H1 (cell line): Measurements from ENCODE around the gene ZSWIM6. TPM values are rescaled to one million over a fixed set of nuclear protein-coding genes. Genes with fewer than 3 reads are reported as not detected.

ENCODE experiments used
- CTCF ChIA-PET: fragments of 300-600 bp; sonication (Branson Sonifier 250); formaldehyde crosslinking; loops from one replicate; lab custom pipeline; 2021; ENCODE audit not compliant: partially characterized antibody; lab: Charles Lee
- POLR2A ChIA-PET: fragments of 300-600 bp; sonication (Branson Sonifier 250); formaldehyde crosslinking; loops from one replicate; lab custom pipeline; 2021; ENCODE audit warnings: inconsistent platforms; ENCODE audit not compliant: partially characterized antibody; lab: Charles Lee
- DNase-seq, 2 experiments: peaks; one replicate each; pipeline versions ENCODE4 v3.0.0 to v3.0.0-alpha.2; 2010 to 2022; ENCODE audit warnings: low spot score in 2 of 2, low read depth in 1 of 2, mixed read lengths in 1 of 2
- FAIRE-seq: peaks from 2 replicates; lab custom pipeline; 2011; peaks lifted over from hg19 to GRCh38; lab: Jason Lieb, UNC
- H2AFZ ChIP-seq: 2 replicates; pipeline ENCODE4 v1.8.1; 2012; ENCODE audit warnings: low read length, inconsistent platforms
- H2AK5ac ChIP-seq: 2 replicates; pipeline ENCODE4 v1.6.1; 2013; ENCODE audit warnings: low read depth, low read length
- H2BK120ac ChIP-seq: replicated peaks from 2 replicates; pipeline ENCODE3; 2013; ENCODE audit warnings: low read depth, low read length, inconsistent platforms
- H2BK12ac ChIP-seq: 2 replicates; pipeline ENCODE4 v1.6.1; 2013; ENCODE audit warnings: low read depth, low read length
- H2BK15ac ChIP-seq: 2 replicates; pipeline ENCODE4 v1.6.1; 2013; ENCODE audit warnings: low read length
- H2BK20ac ChIP-seq: 2 replicates; pipeline ENCODE4 v1.6.1; 2013; ENCODE audit warnings: low read length
- H2BK5ac ChIP-seq: 2 replicates; pipeline ENCODE4 v1.6.1; 2013; ENCODE audit warnings: low read depth, low read length
- H3K14ac ChIP-seq: 2 replicates; pipeline ENCODE4 v1.6.1; 2013; ENCODE audit warnings: inconsistent platforms; ENCODE audit not compliant: insufficient read length
- H3K18ac ChIP-seq: 2 replicates; pipeline ENCODE4 v1.6.1; 2013; ENCODE audit warnings: low read length; ENCODE audit errors: extremely low read depth
- H3K23ac ChIP-seq: 2 replicates; pipeline ENCODE4 v1.6.1; 2013; ENCODE audit warnings: inconsistent platforms; ENCODE audit not compliant: insufficient read length
- H3K23me2 ChIP-seq: 2 replicates; pipeline ENCODE4 v1.6.1; 2013; ENCODE audit warnings: low read depth, low read length
- H3K27ac ChIP-seq: 2 replicates; pipeline ENCODE4 v1.6.1; 2011; ENCODE audit warnings: low read depth, low read length, inconsistent platforms
- H3K27me3 ChIP-seq, 4 experiments: replicated peaks in 1 of 4; 1 replicate in 1 of 4; 2 replicates in 3 of 4; pipeline versions ENCODE4 v1.6.1 to v1.8.1; 2011 to 2013; ENCODE audit warnings: low read length in 3 of 4, mild to moderate bottlenecking in 3 of 4, inconsistent platforms in 2 of 4, mixed read lengths in 2 of 4, moderate library complexity in 1 of 4; ENCODE audit not compliant: control insufficient read depth in 3 of 4, insufficient read depth in 3 of 4; ENCODE audit errors: extremely low read depth in 1 of 4
- H3K36me3 ChIP-seq, 4 experiments: 2 replicates each; pipeline versions ENCODE4 v1.6.1 to v1.8.1; 2011 to 2013; ENCODE audit warnings: mild to moderate bottlenecking in 4 of 4, low read length in 3 of 4, moderate library complexity in 2 of 4, control low read depth in 1 of 4, inconsistent platforms in 1 of 4; ENCODE audit not compliant: insufficient read depth in 4 of 4, control insufficient read depth in 2 of 4
- H3K4ac ChIP-seq: replicated peaks from 2 replicates; pipeline ENCODE3; 2013; ENCODE audit warnings: low read length, low read depth, mixed read lengths, inconsistent platforms; ENCODE audit not compliant: insufficient read length
- H3K4me1 ChIP-seq, 4 experiments: replicated peaks in 1 of 4; 1 replicate in 1 of 4; 2 replicates in 3 of 4; pipeline versions ENCODE4 v1.6.1 to v1.8.1; 2011 to 2013; ENCODE audit warnings: low read length in 3 of 4, inconsistent platforms in 2 of 4, mixed read lengths in 1 of 4; ENCODE audit not compliant: insufficient read depth in 4 of 4, control insufficient read depth in 3 of 4
- H3K4me2 ChIP-seq, 2 experiments: 2 replicates each; pipeline versions ENCODE4 v1.6.1 to v1.8.1; 2011 to 2013; ENCODE audit warnings: low read depth in 2 of 2, low read length in 2 of 2, control low read depth in 1 of 2, inconsistent platforms in 1 of 2, mild to moderate bottlenecking in 1 of 2; ENCODE audit not compliant: insufficient read depth in 1 of 2
- H3K4me3 ChIP-seq, 4 experiments: fragments of 200-600, 300-600 bp in 1 of 4; sonication (generic), shearing (Covaris generic), sonication (Bioruptor Twin) in 1 of 4; 2 replicates each; pipeline versions ENCODE4 v1.5.1 to v1.8.1; 2011 to 2016; ENCODE audit warnings: low read length in 4 of 4, low read depth in 3 of 4, control low read depth in 2 of 4, inconsistent platforms in 2 of 4, mild to moderate bottlenecking in 2 of 4, mixed read lengths in 1 of 4, moderate library complexity in 1 of 4; ENCODE audit not compliant: insufficient read depth in 2 of 4; ENCODE audit errors: extremely low read depth in 1 of 4
- H3K56ac ChIP-seq: replicated peaks from 2 replicates; pipeline ENCODE3; 2013; ENCODE audit warnings: low read depth, mild to moderate bottlenecking, mixed read lengths, low read length, inconsistent platforms; ENCODE audit not compliant: insufficient read length
- H3K79me1 ChIP-seq: 2 replicates; pipeline ENCODE4 v1.6.1; 2013; ENCODE audit warnings: low read depth, low read length, control low read depth
- H3K79me2 ChIP-seq, 2 experiments: 2 replicates each; pipeline versions ENCODE4 v1.6.1 to v1.8.1; 2012 to 2013; ENCODE audit warnings: low read length in 2 of 2, mild to moderate bottlenecking in 2 of 2, inconsistent platforms in 1 of 2; ENCODE audit not compliant: insufficient read depth in 2 of 2, control insufficient read depth in 1 of 2
- H3K9ac ChIP-seq, 4 experiments: replicated peaks in 1 of 4; 1 replicate in 1 of 4; 2 replicates in 3 of 4; pipeline versions ENCODE4 v1.6.1 to v1.8.1; 2011 to 2013; ENCODE audit warnings: low read depth in 3 of 4, low read length in 3 of 4, control low read depth in 2 of 4, mild to moderate bottlenecking in 2 of 4, moderate library complexity in 2 of 4, inconsistent platforms in 1 of 4; ENCODE audit errors: extremely low read depth in 1 of 4
- H3K9me3 ChIP-seq, 2 experiments: 2 replicates each; pipeline versions ENCODE4 v1.6.1 to v1.8.1; 2012 to 2013; ENCODE audit warnings: mild to moderate bottlenecking in 2 of 2, moderate library complexity in 2 of 2, control low read depth in 1 of 2, inconsistent platforms in 1 of 2, low read depth in 1 of 2, low read length in 1 of 2, mixed read lengths in 1 of 2; ENCODE audit not compliant: insufficient read depth in 2 of 2
- H4K20me1 ChIP-seq, 2 experiments: replicated peaks in 1 of 2; 2 replicates each; pipeline versions ENCODE3 to v1.8.1; 2011 to 2013; ENCODE audit warnings: inconsistent platforms in 2 of 2, low read length in 2 of 2, mild to moderate bottlenecking in 1 of 2; ENCODE audit not compliant: insufficient read depth in 2 of 2, control insufficient read depth in 1 of 2
- H4K5ac ChIP-seq: 2 replicates; pipeline ENCODE4 v1.6.1; 2013; ENCODE audit warnings: low read length, low read depth, mixed read lengths, inconsistent platforms; ENCODE audit not compliant: insufficient read length
- H4K8ac ChIP-seq: 2 replicates; pipeline ENCODE4 v1.8.0; 2013; ENCODE audit warnings: mild to moderate bottlenecking, moderate library complexity, low read length, inconsistent platforms; ENCODE audit not compliant: insufficient read depth; ENCODE audit errors: extremely low read depth
- H4K91ac ChIP-seq: replicated peaks from 2 replicates; pipeline ENCODE3; 2013; ENCODE audit warnings: low read length, mixed read lengths, inconsistent platforms; ENCODE audit not compliant: insufficient read length
- BACH1 ChIP-seq: IDR thresholded peaks from 2 replicates; pipeline ENCODE4 v1.6.1; 2012; ENCODE audit warnings: low read length, improper control_type of control experiment
- BRCA1 ChIP-seq: IDR thresholded peaks from 2 replicates; pipeline ENCODE4 v1.6.1; 2012; ENCODE audit warnings: low read depth, low read length, improper control_type of control experiment
- HDAC6 ChIP-seq: IDR thresholded peaks from one replicate; pipeline ENCODE4 v1.7.1; 2012; ENCODE audit warnings: low read depth, mild to moderate bottlenecking, inconsistent platforms, low read length, moderate library complexity
- KDM4A ChIP-seq: IDR thresholded peaks from one replicate; pipeline ENCODE4 v1.7.1; 2012; ENCODE audit warnings: low read depth, mild to moderate bottlenecking, moderate library complexity, low read length, inconsistent platforms; ENCODE audit not compliant: severe bottlenecking
- KDM5A ChIP-seq: fragments of 200-600 bp; IDR thresholded peaks from 2 replicates; pipeline ENCODE4 v1.7.1; 2012; ENCODE audit warnings: mild to moderate bottlenecking, low read length, inconsistent platforms, mixed read lengths
- MAFK ChIP-seq: IDR thresholded peaks from 2 replicates; pipeline ENCODE4 v1.6.1; 2012; ENCODE audit warnings: low read depth, mild to moderate bottlenecking, improper control_type of control experiment, low read length
- RAD21 ChIP-seq, 2 experiments: IDR thresholded peaks in 1 of 2; conservative IDR thresholded peaks in 1 of 2; 2 replicates each; pipeline ENCODE4 v1.6.1; 2011; ENCODE audit warnings: low read depth in 2 of 2, low read length in 2 of 2, improper control_type of control experiment in 1 of 2, inconsistent platforms in 1 of 2, mild to moderate bottlenecking in 1 of 2, moderate library complexity in 1 of 2
- RBBP5 ChIP-seq: IDR thresholded peaks from 2 replicates; pipeline ENCODE4 v1.7.1; 2012; ENCODE audit warnings: low read depth, mild to moderate bottlenecking, inconsistent platforms, low read length, moderate library complexity, borderline replicate concordance
- SIX5 ChIP-seq: IDR thresholded peaks from 2 replicates; pipeline ENCODE4 v1.6.1; 2011; ENCODE audit warnings: mild to moderate bottlenecking, low read depth, low read length
- SP2 ChIP-seq: IDR thresholded peaks from 2 replicates; pipeline ENCODE4 v1.6.1; 2012; ENCODE audit warnings: mild to moderate bottlenecking, low read length, inconsistent platforms
- SRF ChIP-seq: IDR thresholded peaks from 2 replicates; pipeline ENCODE4 v1.6.1; 2011; ENCODE audit warnings: mild to moderate bottlenecking, low read depth, low read length, moderate library complexity
- TCF12 ChIP-seq: IDR thresholded peaks from 2 replicates; pipeline ENCODE4 v1.6.1; 2011; ENCODE audit warnings: low read depth, mild to moderate bottlenecking, low read length
- YY1 ChIP-seq: IDR thresholded peaks from 2 replicates; pipeline ENCODE4 v1.6.1; 2011; ENCODE audit warnings: low read depth, mild to moderate bottlenecking, low read length
- WGBS, 2 experiments: shearing (Covaris generic) in 1 of 2; methylation state at CpG; one replicate each; pipeline versions ENCODE4 v1.1.6 to v1.1.7; 2013 to 2015; ENCODE audit warnings: low lambda C conversion rate in 2 of 2, mixed read lengths in 2 of 2, inconsistent platforms in 1 of 2, low coverage in 1 of 2, missing lambda C conversion rate in 1 of 2; ENCODE audit not compliant: insufficient replicate concordance in 2 of 2, insufficient coverage in 1 of 2, insufficient read length in 1 of 2; ENCODE audit errors: extremely low coverage in 1 of 2, missing lambda C conversion rate in 1 of 2; 5-methylcytosine and 5-hydroxymethylcytosine counted together
- polyA plus RNA-seq, 7 experiments: library from polyadenylated mRNA; depleted of rRNA in 3 of 7; stranded (reverse) in 5 of 7; unstranded in 2 of 7; fragments of >200 nt in 5 of 7; fragments of 200-250 nt in 2 of 7; gene quantifications; 1 replicate in 5 of 7; 2 replicates in 1 of 7; 4 replicates in 1 of 7; pipeline versions ENCODE4 v1.2.1 to v1.2.3, GENCODE V29; 2011 to 2013; ENCODE audit warnings: missing spikeins in 2 of 7, mixed read lengths in 2 of 7
- total RNA-seq: library from RNA; stranded (reverse); fragmentation: NEBNext Ultra II Directional; extraction: Animal tissue kit (Norgen Biotek cat#: 25700); gene quantifications from 2 replicates; pipeline ENCODE4 v1.2.1, GENCODE V29; 2021
- TF ChIP-seq, protein P1 (sequence below): IDR thresholded peaks from 2 replicates; pipeline ENCODE4 v1.6.1; 2012; ENCODE audit warnings: inconsistent platforms

ZSWIM6 gene
- total and polyA plus RNA-seq, 2 of the 8 experiments (the other 6 are each of a cell fraction or from before 2014, with no cell fraction given), result 7.9 to 12.4 TPM

DNA sequence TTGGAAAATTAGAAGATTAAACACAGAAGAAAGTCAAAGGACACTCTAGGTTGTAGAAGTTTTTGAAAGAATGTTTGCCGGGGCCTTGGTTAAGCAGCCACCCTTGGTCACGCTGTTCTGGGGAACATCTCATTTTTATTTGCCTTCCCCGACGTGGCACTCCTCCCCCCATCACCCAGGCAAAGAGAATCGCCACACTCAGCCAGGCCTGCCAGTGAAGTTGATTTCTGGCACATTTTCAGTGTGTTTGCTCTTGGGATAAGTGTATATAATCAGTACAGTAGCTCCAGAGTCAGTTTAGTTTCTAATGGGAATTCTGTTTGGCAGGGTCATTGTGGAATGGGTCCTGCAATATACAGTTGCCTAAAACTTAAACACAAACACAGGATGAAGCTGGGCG is 243.5 kb downstream of the ZSWIM6 start:
- no peak overlapping the region for H2AFZ ChIP-seq
- no peak overlapping the region for H3K4ac ChIP-seq

More for the DNA sequence above, 243.5 kb downstream of the ZSWIM6 start:
- ChIA-PET CTCF (interaction anchor here (1.1 kb wide), 1 partner anchor 9 kb away, joined by 3 read pairs; no protein-coding TSS in a partner anchor), POLR2A (interaction anchor here (1.1 kb wide), 1 partner anchor 10 kb away, joined by 3 read pairs; no protein-coding TSS in a partner anchor)
- Histone ChIP-seq H3K27me3 (no peaks in the 10 kb centered on the region), H2AK5ac (no peak overlapping the region), H3K14ac (no peak overlapping the region), H3K4me1 (no peaks in the 10 kb centered on the region), H3K36me3 (no peaks in the 10 kb centered on the region), H2BK20ac (no peak overlapping the region), H3K23me2 (no peaks in the 10 kb centered on the region; the same call in 1 of the 2 replicates), H4K5ac (no peak overlapping the region), H3K79me1 (no peaks in the 10 kb centered on the region), H3K18ac (no peak overlapping the region), H4K20me1 (no peaks in the 10 kb centered on the region)
- FAIRE-seq, result no peak
- TF ChIP-seq RBBP5, result no peak
- no peak for TF ChIP-seq RAD21 (IDR thresholded peaks at IDR 0.05 in 1 of 2, conservative IDR thresholded peaks at IDR 0.05 in 1 of 2; ENCODE audit: low read depth in 2 of 2, low read length in 2 of 2)
- TF ChIP-seq HDAC6, result no peak
- no peak for TF ChIP-seq YY1
- no peak for TF ChIP-seq SP2
- TF ChIP-seq MAFK, result no peak
- TF ChIP-seq, protein P1, sequence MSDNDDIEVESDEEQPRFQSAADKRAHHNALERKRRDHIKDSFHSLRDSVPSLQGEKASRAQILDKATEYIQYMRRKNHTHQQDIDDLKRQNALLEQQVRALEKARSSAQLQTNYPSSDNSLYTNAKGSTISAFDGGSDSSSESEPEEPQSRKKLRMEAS, result no peak
- TF ChIP-seq BRCA1, result no peak
- TF ChIP-seq KDM5A, result no peak
- no peak for TF ChIP-seq SRF
- TF ChIP-seq KDM4A, result no peak
- no peak for TF ChIP-seq BACH1
- TF ChIP-seq SIX5, result no peak
- no peak for TF ChIP-seq TCF12
- TF ChIP-seq, all 59 proteins: peak for 0
- H3K56ac ChIP-seq, result no peak overlapping the region
- WGBS, 2 experiments, result 91% methylated on average over 6 of the region's 6 CpGs; no CpG with 5 or more reads in 1 of the 2 experiments
- no peak overlapping the region for H3K4me2 ChIP-seq
- no peak overlapping the region; the same call in 1 of the 2 replicates for H4K8ac ChIP-seq
- H3K79me2 ChIP-seq, result no peaks in the 10 kb centered on the region
- H2BK12ac ChIP-seq, result no peak overlapping the region
- no peak overlapping the region for H3K4me3 ChIP-seq
- DNase-seq, result no peak
- H2BK120ac ChIP-seq, result no peak overlapping the region
- H3K27ac ChIP-seq, result no peak overlapping the region
- no peaks in the 10 kb centered on the region for H3K9me3 ChIP-seq
- no peak overlapping the region for H3K23ac ChIP-seq
- no peak overlapping the region for H3K9ac ChIP-seq
- no peak overlapping the region for H2BK5ac ChIP-seq
- H2BK15ac ChIP-seq, result no peak overlapping the region
- H4K91ac ChIP-seq, result no peak overlapping the region
